ENCODE results near the gene FHOD3.

FHOD3 gene

DNA sequence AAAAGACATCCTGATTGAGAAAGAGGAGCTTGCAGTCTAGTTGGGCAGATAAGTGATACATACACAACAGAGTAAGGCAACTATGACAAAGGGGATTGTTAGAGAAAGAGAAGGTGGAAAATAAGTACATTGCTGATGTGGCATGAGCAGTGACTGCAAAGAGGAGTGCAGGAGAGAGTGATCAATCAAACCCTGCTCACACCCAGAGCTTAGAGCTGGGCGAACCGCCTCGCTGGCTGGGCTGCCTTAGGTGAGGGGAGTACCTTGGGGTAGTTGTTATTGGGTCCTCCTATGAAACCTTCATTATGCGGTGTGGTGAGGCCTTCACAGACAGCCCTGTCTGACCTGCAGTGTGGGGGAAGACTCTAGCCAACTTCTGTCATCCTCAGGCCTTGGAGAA is 161.7 kb downstream of the FHOD3 start:
- Histone ChIP-seq H3K36me3 (replicated peaks; ENCODE audit: insufficient read depth, low read length) (no peaks in the 10 kb centered on the region), H3K4me1 (ENCODE audit: low read length) (no peaks in the 10 kb centered on the region), H3K9me3 (replicated peaks; ENCODE audit: insufficient read depth, low read length) (no peaks in the 10 kb centered on the region), H3K9me2 (replicated peaks; ENCODE audit: insufficient read depth, low read length) (no peaks in the 10 kb centered on the region), H3K27me3 (replicated peaks; ENCODE audit: insufficient read depth, low read length) (no peaks in the 10 kb centered on the region), H3K4me2 (ENCODE audit: low read depth, low read length) (no peak overlapping the region), H3K4me3 (ENCODE audit: low read length) (no peak overlapping the region), H2AFZ (ENCODE audit: low read length) (no peak overlapping the region), H4K20me1 (ENCODE audit: insufficient read depth, low read length) (no peaks in the 10 kb centered on the region), H3K9ac (ENCODE audit: low read length) (no peak overlapping the region), H3F3A (ENCODE audit: insufficient read depth, low read length) (no peaks in the 10 kb centered on the region), H3K27ac (ENCODE audit: low read length) (no peak overlapping the region), H3K79me2 (ENCODE audit: low read length) (no peaks in the 10 kb centered on the region)
- TF ChIP-seq EZH2 (optimal IDR thresholded peaks at IDR 0.05; ENCODE audit: low read depth, low read length): no peak
- TF ChIP-seq, protein P1, sequence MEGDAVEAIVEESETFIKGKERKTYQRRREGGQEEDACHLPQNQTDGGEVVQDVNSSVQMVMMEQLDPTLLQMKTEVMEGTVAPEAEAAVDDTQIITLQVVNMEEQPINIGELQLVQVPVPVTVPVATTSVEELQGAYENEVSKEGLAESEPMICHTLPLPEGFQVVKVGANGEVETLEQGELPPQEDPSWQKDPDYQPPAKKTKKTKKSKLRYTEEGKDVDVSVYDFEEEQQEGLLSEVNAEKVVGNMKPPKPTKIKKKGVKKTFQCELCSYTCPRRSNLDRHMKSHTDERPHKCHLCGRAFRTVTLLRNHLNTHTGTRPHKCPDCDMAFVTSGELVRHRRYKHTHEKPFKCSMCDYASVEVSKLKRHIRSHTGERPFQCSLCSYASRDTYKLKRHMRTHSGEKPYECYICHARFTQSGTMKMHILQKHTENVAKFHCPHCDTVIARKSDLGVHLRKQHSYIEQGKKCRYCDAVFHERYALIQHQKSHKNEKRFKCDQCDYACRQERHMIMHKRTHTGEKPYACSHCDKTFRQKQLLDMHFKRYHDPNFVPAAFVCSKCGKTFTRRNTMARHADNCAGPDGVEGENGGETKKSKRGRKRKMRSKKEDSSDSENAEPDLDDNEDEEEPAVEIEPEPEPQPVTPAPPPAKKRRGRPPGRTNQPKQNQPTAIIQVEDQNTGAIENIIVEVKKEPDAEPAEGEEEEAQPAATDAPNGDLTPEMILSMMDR (IDR thresholded peaks at IDR 0.05; ENCODE audit: low read length): no peak
- TF ChIP-seq EZH2phosphoT487 (IDR thresholded peaks at IDR 0.05; ENCODE audit: low read length): no peak
- no peak for DNase-seq

GRCh38 chr18:36459786-36460185 is 162.3 kb downstream of the FHOD3 start:
- Histone ChIP-seq H3K9ac (ENCODE audit: low read length) (no peak overlapping the region), H3K4me3 (ENCODE audit: low read length) (no peak overlapping the region), H3K4me2 (ENCODE audit: low read depth, low read length) (no peak overlapping the region), H3K4me1 (ENCODE audit: low read length) (no peaks in the 10 kb centered on the region), H3K9me3 (replicated peaks; ENCODE audit: insufficient read depth, low read length) (no peaks in the 10 kb centered on the region), H3K27me3 (replicated peaks; ENCODE audit: insufficient read depth, low read length) (no peaks in the 10 kb centered on the region), H3K36me3 (replicated peaks; ENCODE audit: insufficient read depth, low read length) (no peaks in the 10 kb centered on the region), H3K9me2 (replicated peaks; ENCODE audit: insufficient read depth, low read length) (no peaks in the 10 kb centered on the region), H3F3A (ENCODE audit: insufficient read depth, low read length) (no peaks in the 10 kb centered on the region), H3K79me2 (ENCODE audit: low read length) (no peaks in the 10 kb centered on the region), H2AFZ (ENCODE audit: low read length) (no peak overlapping the region), H3K27ac (ENCODE audit: low read length) (no peak overlapping the region), H4K20me1 (ENCODE audit: insufficient read depth, low read length) (no peaks in the 10 kb centered on the region)
- TF ChIP-seq EZH2phosphoT487 (IDR thresholded peaks at IDR 0.05; ENCODE audit: low read length) (no peak), EZH2 (optimal IDR thresholded peaks at IDR 0.05; ENCODE audit: low read depth, low read length) (no peak)
- TF ChIP-seq, protein P1 (IDR thresholded peaks at IDR 0.05; ENCODE audit: low read length): no peak
- DNase-seq: no peak

- no peaks in the 10 kb centered on the region for H3K79me2 ChIP-seq (ENCODE audit: low read length)
- no peaks in the 10 kb centered on the region for H3K36me3 ChIP-seq (replicated peaks; ENCODE audit: insufficient read depth, low read length)
- no peak overlapping the region for H3K4me2 ChIP-seq (ENCODE audit: low read depth, low read length)
- H3K4me3 ChIP-seq (ENCODE audit: low read length): no peak overlapping the region
- H3K9ac ChIP-seq (ENCODE audit: low read length): no peak overlapping the region
- no peak for DNase-seq
- TF ChIP-seq EZH2 (optimal IDR thresholded peaks at IDR 0.05; ENCODE audit: low read depth, low read length): no peak
- no peak for TF ChIP-seq EZH2phosphoT487 (IDR thresholded peaks at IDR 0.05; ENCODE audit: low read length)
- TF ChIP-seq, protein P1 (IDR thresholded peaks at IDR 0.05; ENCODE audit: low read length): no peak
- no peak overlapping the region for H2AFZ ChIP-seq (ENCODE audit: low read length)
- no peaks in the 10 kb centered on the region for H3F3A ChIP-seq (ENCODE audit: insufficient read depth, low read length)
- H3K9me3 ChIP-seq (replicated peaks; ENCODE audit: insufficient read depth, low read length): no peaks in the 10 kb centered on the region
- H3K9me2 ChIP-seq (replicated peaks; ENCODE audit: insufficient read depth, low read length): no peaks in the 10 kb centered on the region
- no peak overlapping the region for H3K27ac ChIP-seq (ENCODE audit: low read length)
- H3K4me1 ChIP-seq (ENCODE audit: low read length): no peaks in the 10 kb centered on the region
- no peaks in the 10 kb centered on the region for H3K27me3 ChIP-seq (replicated peaks; ENCODE audit: insufficient read depth, low read length)
- no peaks in the 10 kb centered on the region for H4K20me1 ChIP-seq (ENCODE audit: insufficient read depth, low read length)
These were observed 162.9 kb downstream of the FHOD3 start for GRCh38 chr18:36460324-36460850.

Measured in MM.1S (cell line).